Hematopoietic multipotent progenitor cell treated with erythropoietin and hydrocortisone succinate and interleukin-3 and kit ligand, for 6 days (in vitro differentiated cells): ENCODE data around the gene CSTPP1.
"Not testable (repeated sequence)": the region's sequence is repeated elsewhere in the genome, so short reads cannot be mapped to it uniquely, and the experiment has no call there.

Experiments
- DNase-seq: peaks from one replicate; pipeline ENCODE4 v3.0.0-alpha.2; 2015

The CSTPP1 gene

GRCh38 chr11:47105974-47106373 lies 169.4 kb downstream of the CSTPP1 start:
- no peak for DNase-seq

- DNase-seq: no peak
These were observed 170.3 kb downstream of the CSTPP1 start for GRCh38 chr11:47106798-47107411.

- no peak for DNase-seq
These were observed 171.2 kb downstream of the CSTPP1 start for GRCh38 chr11:47107744-47108143.

- no peak for DNase-seq
These were observed 171.7 kb downstream of the CSTPP1 start for GRCh38 chr11:47108214-47108613.

GRCh38 chr11:47109051-47109726 lies 172.6 kb downstream of the CSTPP1 start:
- no peak for DNase-seq

DNA sequence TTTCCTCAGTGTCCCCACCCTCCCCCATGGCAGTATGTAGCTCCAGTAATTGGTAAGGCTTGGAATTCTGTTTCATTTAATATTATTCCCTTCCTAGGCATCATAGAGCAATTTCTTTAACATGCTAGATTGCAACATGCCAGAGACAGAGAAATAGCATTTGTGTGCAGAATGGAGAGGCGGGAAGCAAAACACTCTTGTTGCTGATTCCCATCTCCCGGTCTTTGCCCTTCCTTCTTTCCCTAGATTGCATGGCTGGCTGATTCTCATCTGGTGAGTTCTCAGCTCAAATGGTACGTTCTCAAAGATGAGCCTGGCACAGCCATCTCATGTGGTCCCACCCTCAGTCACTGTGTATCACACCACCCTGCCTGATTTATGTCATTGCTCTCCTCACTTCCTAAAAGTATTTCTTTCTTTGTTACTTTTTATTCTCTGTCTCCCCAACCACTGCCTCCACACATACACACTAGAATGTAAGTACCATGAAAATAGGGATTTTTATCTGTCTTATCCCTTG lies 173.2 kb downstream of the CSTPP1 start:
- no peak for DNase-seq

DNA sequence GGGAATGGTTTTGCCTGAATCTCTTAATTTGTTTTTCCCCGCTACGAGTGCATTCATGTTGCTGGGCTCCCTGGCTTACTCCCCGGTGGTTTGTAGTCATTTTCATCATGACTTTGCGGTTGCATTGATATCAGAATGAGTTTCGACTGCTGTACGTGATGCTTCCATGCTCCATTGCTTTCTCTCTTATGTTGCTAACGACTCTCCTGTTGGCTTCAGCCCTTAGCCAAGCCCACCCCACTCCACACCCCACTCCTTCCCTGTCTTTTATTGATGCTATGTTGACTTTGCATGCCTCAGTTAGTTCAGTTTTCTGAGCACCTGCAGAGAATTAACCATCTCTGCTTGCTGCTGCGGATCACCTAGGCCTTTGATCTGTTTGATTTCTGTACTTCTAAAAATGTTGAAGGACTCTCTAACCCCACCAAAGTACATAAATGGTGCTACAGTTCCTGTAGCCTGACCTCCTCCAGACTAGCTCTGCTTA lies 174.8 kb downstream of the CSTPP1 start:
- no peak for DNase-seq

DNA sequence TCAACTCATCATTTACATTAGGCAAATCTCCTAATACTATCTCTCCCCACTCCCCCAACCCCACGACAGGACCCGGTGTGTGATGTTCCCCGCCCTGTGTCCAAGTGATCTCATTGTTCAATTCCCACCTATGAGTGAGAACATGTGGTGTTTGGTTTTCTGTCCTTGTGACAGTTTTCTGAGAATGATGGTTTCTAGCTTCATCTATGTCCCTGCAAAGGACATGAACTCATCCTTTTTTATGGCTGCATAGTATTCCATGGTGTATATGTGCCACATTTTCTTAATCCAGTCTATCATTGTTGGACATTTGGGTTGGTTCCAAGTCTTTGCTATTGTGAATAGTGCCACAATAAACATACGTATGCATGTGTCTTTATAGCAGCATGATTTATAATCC lies 176.4 kb downstream of the CSTPP1 start:
- not testable (repeated sequence) for DNase-seq

DNA sequence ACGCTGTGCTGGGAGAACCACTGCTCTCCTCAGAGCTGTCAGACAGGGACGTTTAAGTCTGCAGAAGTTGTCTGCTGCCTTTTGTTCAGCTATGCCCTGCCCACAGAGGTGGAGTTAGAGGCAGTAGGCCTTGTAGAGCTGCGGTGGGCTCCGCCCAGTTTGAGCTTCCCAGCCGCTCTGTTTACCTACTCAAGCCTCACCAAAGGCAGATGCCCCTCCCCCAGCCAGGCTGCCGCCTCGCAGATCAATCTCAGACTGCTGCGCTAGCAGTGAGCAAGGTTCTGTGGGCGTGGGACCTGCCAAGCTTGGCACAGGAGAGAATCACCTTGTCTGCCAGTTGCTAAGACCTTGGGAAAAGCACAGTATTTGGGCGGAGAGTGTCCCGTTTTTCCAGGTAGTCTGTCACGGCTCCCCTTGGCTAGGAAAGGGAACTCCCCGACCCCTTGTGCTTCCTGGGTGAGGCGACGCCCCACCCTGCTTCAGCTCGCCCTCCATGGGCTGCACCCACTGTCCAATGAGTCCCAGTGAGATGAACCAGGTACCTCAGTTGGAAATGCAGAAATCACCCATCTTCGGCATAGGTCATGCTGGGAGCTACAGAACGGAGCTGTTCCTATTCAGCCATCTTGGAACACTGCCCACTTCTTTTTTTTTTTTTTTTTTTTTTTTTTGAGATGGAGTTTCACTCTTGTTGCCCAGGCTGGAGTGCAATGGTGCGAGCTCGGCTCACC lies 182.6 kb downstream of the CSTPP1 start:
- DNase-seq: not testable (repeated sequence)

- DNase-seq: no peak
These were observed 184.5 kb downstream of the CSTPP1 start for GRCh38 chr11:47121056-47121455.

GRCh38 chr11:47121731-47122130 lies 185.2 kb downstream of the CSTPP1 start:
- no peak for DNase-seq

DNA sequence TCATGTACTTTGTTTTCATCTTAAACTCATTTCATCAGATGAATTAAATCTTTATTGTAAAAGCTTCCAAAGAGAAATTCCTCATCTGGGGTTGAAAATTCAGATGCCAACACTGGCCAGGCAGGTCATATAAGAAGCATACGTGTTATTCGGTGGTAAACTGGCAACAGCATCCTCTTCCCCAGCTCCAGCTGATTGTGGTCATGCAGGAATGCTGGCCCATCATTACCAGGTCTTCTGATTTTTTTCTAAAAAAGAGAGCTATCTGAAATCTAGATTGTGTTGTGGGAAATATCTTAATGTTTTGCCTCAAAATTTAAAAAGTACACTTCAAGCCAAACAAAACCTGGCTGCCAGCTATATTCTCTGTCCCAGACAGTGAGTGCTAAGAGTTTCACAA lies 186.5 kb downstream of the CSTPP1 start:
- no peak for DNase-seq

GRCh38 chr11:47124675-47125074 lies 188.1 kb downstream of the CSTPP1 start:
- no peak for DNase-seq

- DNase-seq: no peak
These were observed 188.5 kb downstream of the CSTPP1 start for GRCh38 chr11:47125083-47125482.

DNA sequence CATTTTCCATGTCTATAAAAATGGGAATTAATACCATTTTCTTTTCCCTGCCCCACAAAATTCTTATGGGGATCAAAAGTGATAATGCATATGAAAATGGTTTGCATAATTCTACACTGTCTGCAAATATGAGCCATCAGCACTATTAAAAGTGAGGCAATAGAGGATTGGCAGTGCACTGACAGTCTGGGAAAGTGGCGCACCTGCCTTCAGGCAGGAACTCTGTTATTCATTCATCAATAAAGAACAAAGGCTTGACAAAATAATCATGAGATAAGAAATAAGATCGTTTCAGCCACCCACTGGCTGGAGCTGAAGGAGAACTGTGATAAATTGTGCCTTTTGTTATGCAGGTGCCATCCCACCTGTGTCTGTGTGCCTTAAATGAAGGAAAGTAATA lies 190.7 kb downstream of the CSTPP1 start:
- DNase-seq: no peak

GRCh38 chr11:47130543-47130942 lies 194.0 kb downstream of the CSTPP1 start:
- no peak for DNase-seq

GRCh38 chr11:47131136-47131535 lies 194.6 kb downstream of the CSTPP1 start:
- DNase-seq: no peak

GRCh38 chr11:47132490-47132889 lies 195.9 kb downstream of the CSTPP1 start:
- no peak for DNase-seq

GRCh38 chr11:47132981-47133380 lies 196.4 kb downstream of the CSTPP1 start:
- peak; percentile 18 for DNase-seq

- no peak for DNase-seq
These were observed 199.8 kb downstream of the CSTPP1 start for GRCh38 chr11:47136327-47136726.

DNA sequence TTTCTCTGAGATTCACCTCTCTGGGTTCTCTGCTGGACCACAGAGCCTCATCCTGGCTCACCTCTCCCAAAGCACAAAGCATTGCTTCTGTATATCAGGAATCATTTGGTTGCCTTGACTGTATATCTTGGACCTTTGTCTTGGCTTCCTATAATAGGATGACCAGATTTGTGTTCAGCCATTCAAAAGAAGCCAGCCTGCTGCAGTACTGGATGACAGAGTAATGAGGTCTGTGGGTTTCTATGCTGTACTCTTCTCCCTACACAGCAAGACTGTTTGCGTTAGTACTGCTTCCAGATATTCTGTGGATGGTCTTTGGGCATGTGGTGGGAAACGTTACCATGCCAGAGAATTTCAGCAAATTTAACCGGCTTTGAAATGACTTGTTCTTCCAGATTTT lies 200.4 kb downstream of the CSTPP1 start:
- no peak for DNase-seq

DNA sequence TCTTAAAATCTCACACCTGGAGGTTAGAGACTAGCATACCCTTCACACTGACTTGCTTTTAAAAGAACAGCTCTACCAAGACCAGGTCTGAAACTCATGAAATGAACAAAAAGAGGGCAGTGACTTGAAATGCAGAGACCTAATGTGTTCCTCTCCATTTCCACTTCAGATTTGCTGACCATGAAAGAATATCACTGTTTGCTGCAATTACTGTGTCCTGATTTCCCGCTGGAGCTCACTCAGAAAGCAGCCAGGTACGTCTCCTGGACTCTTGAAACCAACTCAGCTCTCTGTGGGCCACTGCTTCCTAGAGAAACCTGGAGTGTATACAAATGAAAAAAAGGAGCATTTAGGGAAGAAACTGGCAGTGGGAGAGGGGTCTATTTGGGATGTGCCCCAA lies 200.9 kb downstream of the CSTPP1 start:
- no peak for DNase-seq

DNA sequence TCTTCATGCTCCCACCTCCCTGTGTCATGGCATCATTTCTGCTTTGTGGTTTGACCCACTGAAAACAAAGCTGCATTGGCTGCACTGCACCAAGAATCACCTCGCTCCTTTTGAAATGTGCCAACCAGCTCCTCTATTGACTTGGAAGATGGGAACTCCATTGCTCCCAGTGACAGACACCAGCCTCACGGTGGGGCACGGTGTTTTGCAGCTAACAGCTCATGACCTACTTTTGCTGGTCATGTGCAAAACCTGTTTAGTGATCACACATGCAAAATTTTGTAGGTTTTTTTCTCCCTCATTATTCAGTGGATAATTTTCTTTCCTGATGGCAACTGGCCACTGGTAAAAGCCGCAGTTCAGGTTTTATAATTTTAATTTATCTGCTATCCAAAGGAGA lies 203.3 kb downstream of the CSTPP1 start:
- no peak for DNase-seq

DNA sequence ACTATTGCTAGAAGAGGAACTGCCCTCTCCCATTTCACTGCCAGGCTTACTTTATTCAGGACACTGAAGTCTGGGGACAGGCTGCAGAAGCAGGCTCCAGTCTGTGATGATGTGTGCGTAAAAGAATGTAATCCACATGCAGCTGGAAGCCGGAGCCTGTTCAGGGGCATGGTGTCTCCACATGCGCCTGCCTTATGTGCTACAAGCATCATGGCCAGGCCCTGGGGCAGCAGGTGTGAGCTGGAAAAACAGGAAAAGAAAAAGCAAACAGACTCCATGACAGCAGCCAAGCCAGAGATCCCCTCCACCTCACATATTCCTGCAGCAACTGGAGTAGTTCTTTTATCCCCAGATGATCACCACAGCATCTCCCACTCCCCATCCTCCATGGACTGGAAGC lies 206.8 kb downstream of the CSTPP1 start:
- DNase-seq: no peak
